OCI-LY7 (cell line): ENCODE results near the gene DOCK4. TPM values are rescaled to one million over a fixed set of nuclear protein-coding genes. Genes with fewer than 3 reads are reported as not detected.

ENCODE experiments used
- BruUV-seq: library from RNA; stranded (reverse); fragments of 400-500 nt; replicated peaks from 2 replicates; lab custom pipeline; 2021; lab: Mats Ljungman, UMichigan
- CTCF ChIA-PET: fragments of 300-600 bp; sonication (Branson Sonifier 250); formaldehyde crosslinking; loops from one replicate; lab custom pipeline; 2022; ENCODE audit warnings: antibody characterized with exemption; ENCODE audit not compliant: unreplicated experiment; lab: Charles Lee
- POLR2A ChIA-PET: fragments of 300-600 bp; sonication (Branson Sonifier 250); formaldehyde crosslinking; loops from one replicate; lab custom pipeline; 2022; ENCODE audit warnings: antibody characterized with exemption; lab: Charles Lee
- DNase-seq: peaks from one replicate; pipeline ENCODE4 v3.0.0-alpha.2; 2015; ENCODE audit warnings: low spot score
- H2AFZ ChIP-seq: fragments of 200-600 bp; sonication (generic), shearing (Covaris generic); 2 replicates; pipeline ENCODE4 v1.6.1; 2014; ENCODE audit warnings: mild to moderate bottlenecking, antibody characterized with exemption, low read length, moderate library complexity
- H3K27ac ChIP-seq: fragments of 200-600 bp; sonication (generic); 2 replicates; pipeline ENCODE4 v1.5.1; 2014; ENCODE audit warnings: mixed run types, low read depth, mild to moderate bottlenecking, moderate library complexity, low read length, inconsistent platforms; ENCODE audit not compliant: poor library complexity, severe bottlenecking
- H3K36me3 ChIP-seq: fragments of 200-600 bp; sonication (generic); 2 replicates; pipeline ENCODE4 v1.6.1; 2014; ENCODE audit warnings: mild to moderate bottlenecking, antibody characterized with exemption, low read length, moderate library complexity, mixed read lengths; ENCODE audit not compliant: insufficient read depth
- H3K4me1 ChIP-seq: fragments of 200-600 bp; sonication (generic); 2 replicates; pipeline ENCODE4 v1.5.1; 2014; ENCODE audit warnings: mild to moderate bottlenecking, low read length; ENCODE audit not compliant: insufficient read depth, poor library complexity, severe bottlenecking
- H3K4me2 ChIP-seq: fragments of 200-600 bp; sonication (generic); 2 replicates; pipeline ENCODE4 v1.6.1; 2014; ENCODE audit warnings: mild to moderate bottlenecking, low read length
- H3K4me3 ChIP-seq: fragments of 200-600 bp; sonication (generic); 2 replicates; pipeline ENCODE4 v1.5.1; 2014; ENCODE audit warnings: mild to moderate bottlenecking, low read depth, low read length; ENCODE audit not compliant: poor library complexity, severe bottlenecking
- H3K79me2 ChIP-seq: fragments of 200-600 bp; sonication (generic); 2 replicates; pipeline ENCODE4 v1.6.1; 2016; ENCODE audit warnings: low read depth, mild to moderate bottlenecking, low read length, moderate library complexity, mixed read lengths; ENCODE audit not compliant: insufficient read depth
- H3K9me2 ChIP-seq: fragments of 200-600 bp; sonication (generic); 2 replicates; pipeline ENCODE4 v1.6.1; 2016; ENCODE audit warnings: mild to moderate bottlenecking, low read length, mixed read lengths; ENCODE audit not compliant: insufficient read depth
- H3K9me3 ChIP-seq: fragments of 200-600 bp; sonication (generic); 2 replicates; pipeline ENCODE4 v1.6.1; 2014; ENCODE audit warnings: mild to moderate bottlenecking, mixed run types, low read length, mixed read lengths
- H4K20me1 ChIP-seq: fragments of 200-600 bp; sonication (generic); 2 replicates; pipeline ENCODE4 v1.6.1; 2014; ENCODE audit warnings: mild to moderate bottlenecking, antibody characterized with exemption, low read length, moderate library complexity, mixed read lengths; ENCODE audit not compliant: insufficient read depth
- EZH2phosphoT487 ChIP-seq: fragments of 200-600 bp; sonication (generic); IDR thresholded peaks from 2 replicates; pipeline ENCODE4 v1.6.1; 2018; ENCODE audit warnings: low read depth, borderline replicate concordance, mild to moderate bottlenecking, mixed run types, antibody characterized with exemption, low read length, moderate library complexity, mixed read lengths
- intact Hi-C: fragments of 100-400 bp; cut with micrococcal nuclease; formaldehyde crosslinking; loops from one replicate; pipeline ENCODE4 v1.10.0; 2022; ENCODE audit not compliant: unreplicated experiment
- total RNA-seq, 2 experiments: library from RNA; depleted of rRNA in 1 of 2; stranded (reverse); fragments of >200 nt in 1 of 2; shearing (Covaris generic) in 1 of 2; gene quantifications; 2 replicates each; pipeline ENCODE4 v1.2.3, GENCODE V29; 2014 to 2022
- TF ChIP-seq, protein P1 (sequence below): fragments of 200-600 bp; sonication (generic); conservative IDR thresholded peaks from 2 replicates; pipeline ENCODE4 v1.5.1; 2014; ENCODE audit warnings: mild to moderate bottlenecking, antibody characterized with exemption, low read length, moderate library complexity, mixed read lengths

The DOCK4 gene
- total RNA-seq, 2 experiments from 2014 or later = 0.91 to 4.9 TPM

DNA sequence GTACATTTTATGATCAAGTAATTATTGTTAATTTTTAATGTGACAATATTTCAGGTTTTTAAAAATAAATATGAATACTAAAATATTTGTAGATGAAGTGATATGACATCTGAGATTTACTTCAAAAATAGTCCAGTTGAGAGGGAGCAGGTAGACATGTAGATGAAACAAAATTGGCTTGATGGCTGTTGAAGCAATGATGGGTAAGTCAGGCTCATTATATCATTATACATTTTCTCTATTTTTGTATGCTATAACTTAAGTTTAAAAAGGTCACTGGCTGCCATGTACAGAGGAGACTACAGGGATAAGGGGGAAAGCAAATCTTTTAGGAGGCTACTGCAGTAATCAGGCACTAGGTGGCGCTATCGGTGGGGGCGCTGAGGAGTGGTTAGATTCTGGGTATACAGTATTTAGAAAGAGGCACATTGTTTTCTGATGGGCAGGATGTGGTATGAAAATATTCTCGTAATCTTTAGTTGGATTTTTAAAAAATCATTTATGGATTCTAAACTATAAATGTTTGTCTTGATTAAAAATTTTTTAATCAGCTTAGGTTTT is 454.1 kb downstream of the DOCK4 start:
- Histone ChIP-seq H3K9me3 (no peaks in the 10 kb centered on the region), H4K20me1 (no peaks in the 10 kb centered on the region), H3K36me3 (no peaks in the 10 kb centered on the region), H3K4me3 (no peak overlapping the region), H2AFZ (no peak overlapping the region), H3K4me1 (no peaks in the 10 kb centered on the region), H3K27ac (no peak overlapping the region), H3K9me2 (no peaks in the 10 kb centered on the region), H3K79me2 (no peaks in the 10 kb centered on the region), H3K4me2 (no peak overlapping the region)
- no TSS peak for BruUV-seq
- ChIA-PET POLR2A (interaction anchor here (0.5 to 0.6 kb wide), 6 partner anchors 14 to 704 kb away, joined by 3 to 9 read pairs (median 4); no protein-coding TSS in a partner anchor), CTCF (no interaction called here)
- TF ChIP-seq EZH2phosphoT487 = no peak
- TF ChIP-seq, protein P1, sequence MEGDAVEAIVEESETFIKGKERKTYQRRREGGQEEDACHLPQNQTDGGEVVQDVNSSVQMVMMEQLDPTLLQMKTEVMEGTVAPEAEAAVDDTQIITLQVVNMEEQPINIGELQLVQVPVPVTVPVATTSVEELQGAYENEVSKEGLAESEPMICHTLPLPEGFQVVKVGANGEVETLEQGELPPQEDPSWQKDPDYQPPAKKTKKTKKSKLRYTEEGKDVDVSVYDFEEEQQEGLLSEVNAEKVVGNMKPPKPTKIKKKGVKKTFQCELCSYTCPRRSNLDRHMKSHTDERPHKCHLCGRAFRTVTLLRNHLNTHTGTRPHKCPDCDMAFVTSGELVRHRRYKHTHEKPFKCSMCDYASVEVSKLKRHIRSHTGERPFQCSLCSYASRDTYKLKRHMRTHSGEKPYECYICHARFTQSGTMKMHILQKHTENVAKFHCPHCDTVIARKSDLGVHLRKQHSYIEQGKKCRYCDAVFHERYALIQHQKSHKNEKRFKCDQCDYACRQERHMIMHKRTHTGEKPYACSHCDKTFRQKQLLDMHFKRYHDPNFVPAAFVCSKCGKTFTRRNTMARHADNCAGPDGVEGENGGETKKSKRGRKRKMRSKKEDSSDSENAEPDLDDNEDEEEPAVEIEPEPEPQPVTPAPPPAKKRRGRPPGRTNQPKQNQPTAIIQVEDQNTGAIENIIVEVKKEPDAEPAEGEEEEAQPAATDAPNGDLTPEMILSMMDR = peak; percentile 93
- DNase-seq = peak; percentile 48
- intact Hi-C loops = loop anchor here (5.0 kb wide), 1 partner anchor 745 kb away; no protein-coding TSS in a partner anchor

DNA sequence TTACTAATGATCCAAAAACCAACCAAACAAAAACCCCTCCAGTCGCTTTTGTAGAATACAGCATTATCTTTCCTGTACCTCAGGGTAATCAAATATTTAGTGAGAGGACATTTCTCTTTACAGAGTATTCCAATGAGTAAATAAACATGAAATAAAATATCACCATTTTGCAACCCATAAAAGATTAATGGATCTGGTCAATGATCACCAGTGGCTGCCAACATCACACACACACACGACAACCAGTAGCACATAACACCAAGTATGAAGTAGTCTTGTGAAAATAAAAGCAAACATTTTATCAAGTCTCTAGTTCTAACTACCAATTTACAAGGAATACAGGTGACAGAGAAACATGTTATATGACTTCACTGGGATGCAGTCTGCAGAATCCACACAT is 455.3 kb downstream of the DOCK4 start:
- H3K9me3 ChIP-seq = no peaks in the 10 kb centered on the region
- no peaks in the 10 kb centered on the region for H3K36me3 ChIP-seq
- H2AFZ ChIP-seq = no peak overlapping the region
- no peak for DNase-seq
- no peak overlapping the region for H3K27ac ChIP-seq
- ChIA-PET POLR2A (interaction anchor here (0.7 kb wide), 1 partner anchor 87 kb away, joined by 3 read pairs; no protein-coding TSS in a partner anchor), CTCF (interaction anchor here (0.6 kb wide), 1 partner anchor 28 kb away, joined by 3 read pairs; no protein-coding TSS in a partner anchor)
- H3K79me2 ChIP-seq = no peaks in the 10 kb centered on the region
- no peaks in the 10 kb centered on the region for H3K9me2 ChIP-seq
- intact Hi-C loops = loop anchor here (5.0 kb wide), 1 partner anchor 746 kb away; no protein-coding TSS in a partner anchor
- H3K4me3 ChIP-seq = no peak overlapping the region
- no TSS peak for BruUV-seq
- no peaks in the 10 kb centered on the region for H3K4me1 ChIP-seq
- no peaks in the 10 kb centered on the region for H4K20me1 ChIP-seq
- H3K4me2 ChIP-seq = no peak overlapping the region
- TF ChIP-seq, protein P1 = no peak
- no peak for TF ChIP-seq EZH2phosphoT487

DNA sequence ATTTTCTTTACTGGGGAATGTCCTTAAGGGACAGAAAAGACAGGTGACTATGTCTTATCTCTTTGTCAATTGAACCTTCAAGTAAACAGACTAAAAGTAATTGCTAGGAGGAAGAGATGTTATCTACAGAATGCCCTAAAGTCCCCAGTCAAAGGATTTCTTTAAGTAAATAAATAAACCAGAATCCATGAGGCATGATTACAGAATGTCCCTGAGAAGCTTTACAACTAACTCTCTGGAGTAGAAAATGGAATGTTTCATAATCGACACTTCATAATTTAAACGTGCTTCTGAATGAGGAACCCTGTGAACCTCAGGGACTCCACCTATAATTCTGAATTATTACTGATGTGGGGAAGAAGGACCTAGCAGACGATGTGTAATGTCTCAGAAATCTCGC is 456.0 kb downstream of the DOCK4 start:
- ChIA-PET CTCF (no interaction called here), POLR2A (interaction anchor here (0.7 kb wide), 1 partner anchor 87 kb away, joined by 3 read pairs; no protein-coding TSS in a partner anchor)
- H3K27ac ChIP-seq = no peak overlapping the region
- no peak overlapping the region for H3K4me2 ChIP-seq
- no peak for DNase-seq
- TF ChIP-seq EZH2phosphoT487 = no peak
- TF ChIP-seq, protein P1 = no peak
- intact Hi-C loops = loop anchor here (5.0 kb wide), 1 partner anchor 747 kb away; no protein-coding TSS in a partner anchor
- no peak overlapping the region for H2AFZ ChIP-seq
- no peaks in the 10 kb centered on the region for H3K9me2 ChIP-seq
- H3K4me3 ChIP-seq = no peak overlapping the region
- no peaks in the 10 kb centered on the region for H3K9me3 ChIP-seq
- no TSS peak for BruUV-seq
- H3K79me2 ChIP-seq = no peaks in the 10 kb centered on the region
- no peaks in the 10 kb centered on the region for H4K20me1 ChIP-seq
- H3K36me3 ChIP-seq = no peaks in the 10 kb centered on the region
- H3K4me1 ChIP-seq = no peaks in the 10 kb centered on the region
